HG02884 (cell line): ENCODE data around the gene CARS1.

Experiments used
- ATAC-seq: cut with Tn5 transposase; IDR thresholded peaks from one replicate; pipeline ENCODE4 v1.9.1; 2021; ENCODE audit warnings: mild to moderate bottlenecking, moderate library complexity; ENCODE audit not compliant: unreplicated experiment

CARS1 gene

DNA sequence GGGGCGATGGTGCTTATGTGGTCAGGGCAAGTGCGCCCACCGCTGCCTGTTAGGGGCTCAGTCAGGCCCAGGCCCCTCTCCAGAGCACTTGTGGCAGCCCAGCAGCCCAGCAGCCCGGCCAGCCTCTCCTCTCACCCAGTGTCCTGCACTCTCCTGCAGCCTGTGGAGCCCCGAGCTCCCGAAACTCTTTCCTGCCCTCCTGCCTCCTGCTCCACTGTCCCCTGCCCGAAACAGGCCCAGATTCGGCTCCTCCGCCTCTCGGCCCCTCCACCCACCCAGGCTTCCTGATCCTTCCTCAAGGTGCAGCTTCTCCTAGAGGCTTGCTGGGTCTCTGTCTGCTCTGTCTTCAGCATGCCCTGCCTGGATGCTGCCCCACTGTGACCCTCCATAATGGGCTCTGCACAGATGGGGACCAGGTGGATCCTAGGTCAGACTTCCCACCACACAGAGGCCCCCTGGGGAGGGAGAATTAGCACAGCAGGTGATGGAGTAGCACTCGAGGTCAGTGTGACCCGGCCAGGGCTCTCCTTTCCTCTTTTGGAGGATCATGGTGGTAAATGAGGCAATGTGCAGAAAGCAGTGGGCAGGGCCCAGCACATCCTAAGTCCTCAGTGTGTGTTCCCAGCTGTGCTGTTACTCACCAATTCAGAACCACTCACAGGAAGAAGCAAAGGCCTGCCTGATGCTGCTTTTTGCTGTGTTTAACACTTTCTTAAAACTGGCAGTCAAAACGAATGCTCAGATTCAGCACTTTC is 46.5 kb downstream of the CARS1 start:
- ATAC-seq = no peak

DNA sequence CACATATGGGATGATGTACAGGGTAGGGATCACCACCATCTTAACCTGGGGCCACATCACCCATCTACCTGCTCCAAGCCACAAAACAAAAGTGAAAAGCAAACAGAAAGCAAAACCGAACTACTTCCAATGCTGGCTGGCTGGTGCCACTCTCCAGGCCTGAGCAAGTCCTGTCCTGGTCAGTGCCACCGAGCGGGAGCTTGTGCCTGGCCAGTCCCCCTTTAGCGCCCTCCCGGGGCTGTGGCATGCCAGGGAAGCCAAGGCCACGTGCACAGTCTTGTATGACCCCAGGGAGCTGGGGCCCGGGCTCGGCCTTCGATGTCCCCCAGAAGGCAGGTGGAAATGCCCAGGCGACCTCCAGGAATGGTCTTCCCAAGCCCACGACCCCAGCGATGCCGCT is 47.2 kb downstream of the CARS1 start:
- no peak for ATAC-seq

DNA sequence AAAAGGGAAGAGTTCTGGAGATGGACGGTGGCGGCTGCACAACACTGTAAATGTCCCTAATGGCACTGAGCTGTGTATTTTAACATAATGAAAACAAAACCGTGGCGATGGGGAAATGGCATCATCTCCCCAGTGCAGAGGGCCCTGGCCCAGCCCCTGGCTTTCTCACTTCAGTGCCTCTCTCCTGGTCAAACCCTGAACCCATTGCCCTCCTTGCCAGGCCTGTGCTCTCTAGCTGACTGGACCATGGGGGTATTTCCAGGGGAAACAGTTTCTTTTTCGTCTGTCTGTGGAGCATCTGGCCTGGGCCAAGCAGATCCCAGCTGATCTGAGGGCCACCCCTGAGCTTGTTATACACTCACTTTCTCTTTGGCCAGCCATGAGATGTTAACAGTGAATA is 47.7 kb downstream of the CARS1 start:
- ATAC-seq = no peak

DNA sequence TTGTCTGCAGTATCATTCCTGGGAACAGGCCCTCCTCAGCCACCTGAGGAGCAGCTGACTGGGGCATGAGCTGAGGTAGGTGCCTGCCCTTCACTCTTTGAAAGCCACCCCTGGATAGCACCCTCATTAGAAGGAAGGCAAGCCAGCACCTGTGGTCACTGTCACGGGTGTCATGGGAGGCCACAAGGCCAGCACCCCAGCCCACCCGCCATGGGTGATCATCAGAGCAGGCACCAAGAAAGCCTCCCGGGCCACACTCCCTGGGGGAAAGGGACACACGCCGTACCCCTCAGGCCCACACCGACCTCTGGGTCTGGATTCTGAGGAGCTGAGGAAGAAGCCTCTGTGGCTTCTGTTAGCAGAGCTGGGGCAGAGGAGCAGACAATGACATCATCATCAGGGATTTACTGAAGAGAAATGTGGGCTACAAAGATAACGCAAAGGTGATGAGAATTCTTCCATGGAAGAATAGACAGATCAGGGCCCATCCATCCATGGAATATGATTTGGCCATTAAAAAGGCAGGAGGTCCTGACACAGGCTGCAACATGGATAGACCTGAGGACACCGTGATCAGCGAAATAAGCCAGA is 48.4 kb downstream of the CARS1 start:
- ATAC-seq = no peak

DNA sequence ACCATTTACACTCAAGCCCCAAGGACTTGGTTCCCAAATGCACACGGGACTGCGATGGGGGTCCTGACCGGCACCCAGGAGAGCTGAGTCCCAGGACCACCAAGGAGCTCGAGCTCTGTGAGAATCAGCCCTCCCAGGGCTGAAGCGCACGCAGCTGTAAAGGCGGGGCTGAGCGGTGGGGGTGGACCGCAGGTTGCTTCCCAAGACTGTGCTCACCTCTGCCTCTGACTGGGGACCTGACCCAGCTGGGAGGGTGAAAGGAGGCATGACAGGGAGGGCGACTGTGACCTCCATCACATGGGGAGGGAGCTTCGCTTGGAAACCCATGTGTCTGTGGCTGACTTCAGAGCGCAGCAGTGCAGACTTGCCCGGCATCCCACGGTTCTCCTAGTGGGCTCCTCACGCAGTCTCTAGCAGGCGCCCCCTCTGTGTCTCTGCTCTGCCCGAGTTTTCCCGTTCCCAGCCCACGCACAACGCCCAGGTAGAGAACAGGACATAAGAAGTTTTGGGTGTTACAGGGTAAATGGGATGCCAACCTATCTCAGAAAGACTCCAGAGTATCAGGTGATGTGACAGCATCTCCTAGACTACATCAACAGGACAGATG is 49.7 kb downstream of the CARS1 start:
- ATAC-seq = no peak

DNA sequence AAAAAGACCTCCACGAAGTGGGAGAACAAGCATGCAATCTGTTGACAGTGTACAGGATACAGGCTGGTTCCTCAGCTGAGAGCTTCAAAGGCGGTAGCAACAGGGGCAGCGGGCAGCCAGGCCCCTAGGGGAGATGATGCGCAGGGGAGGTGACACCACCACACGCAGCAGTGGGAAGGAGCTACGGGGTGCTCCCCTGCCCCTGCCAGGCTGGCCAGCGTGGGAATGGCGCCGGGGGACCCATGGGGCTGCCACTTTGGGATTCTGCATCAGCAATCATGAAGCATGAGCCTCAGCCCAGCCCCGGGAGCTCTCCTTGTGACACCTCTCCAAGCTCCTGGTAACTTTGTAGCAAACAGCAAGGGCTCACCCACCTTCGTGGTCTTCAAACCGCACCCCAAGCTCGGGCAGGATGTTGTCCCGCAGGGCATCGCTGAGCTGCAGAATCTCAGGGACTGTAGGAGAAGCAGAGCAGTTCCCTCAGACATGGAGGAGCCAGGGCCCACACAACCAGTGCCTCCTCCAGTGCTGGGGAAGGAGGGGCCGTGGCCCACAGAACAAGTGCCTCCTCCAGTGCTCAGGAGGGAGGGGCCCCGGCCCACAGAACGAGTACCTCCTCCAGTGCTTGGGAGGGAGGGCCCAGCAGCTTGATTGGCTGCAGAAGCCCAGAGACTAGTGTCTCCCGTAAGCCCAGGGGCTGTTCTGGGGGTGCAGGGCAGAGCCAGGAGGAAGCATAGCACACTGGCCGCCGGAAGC is 50.5 kb downstream of the CARS1 start:
- no peak for ATAC-seq

DNA sequence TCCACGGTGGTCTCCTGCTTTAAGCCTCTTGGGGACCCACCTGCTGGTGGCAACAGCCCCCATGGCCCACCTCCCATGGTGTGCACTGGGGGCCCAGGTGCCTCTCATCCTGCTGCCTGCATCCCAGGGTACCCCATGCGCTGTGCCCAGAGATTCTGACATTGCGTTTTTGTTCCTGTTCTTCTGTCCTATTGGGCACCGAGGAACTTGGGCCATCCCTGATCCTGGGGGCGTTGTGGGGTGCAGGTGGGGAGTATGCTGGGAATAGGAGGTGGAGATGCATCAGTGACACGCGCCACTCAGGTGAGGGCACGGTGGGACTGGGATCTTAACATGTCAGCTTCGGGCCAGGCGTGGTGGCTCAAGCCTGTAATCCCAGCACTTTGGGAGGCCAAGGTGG is 52.7 kb downstream of the CARS1 start:
- no peak for ATAC-seq

DNA sequence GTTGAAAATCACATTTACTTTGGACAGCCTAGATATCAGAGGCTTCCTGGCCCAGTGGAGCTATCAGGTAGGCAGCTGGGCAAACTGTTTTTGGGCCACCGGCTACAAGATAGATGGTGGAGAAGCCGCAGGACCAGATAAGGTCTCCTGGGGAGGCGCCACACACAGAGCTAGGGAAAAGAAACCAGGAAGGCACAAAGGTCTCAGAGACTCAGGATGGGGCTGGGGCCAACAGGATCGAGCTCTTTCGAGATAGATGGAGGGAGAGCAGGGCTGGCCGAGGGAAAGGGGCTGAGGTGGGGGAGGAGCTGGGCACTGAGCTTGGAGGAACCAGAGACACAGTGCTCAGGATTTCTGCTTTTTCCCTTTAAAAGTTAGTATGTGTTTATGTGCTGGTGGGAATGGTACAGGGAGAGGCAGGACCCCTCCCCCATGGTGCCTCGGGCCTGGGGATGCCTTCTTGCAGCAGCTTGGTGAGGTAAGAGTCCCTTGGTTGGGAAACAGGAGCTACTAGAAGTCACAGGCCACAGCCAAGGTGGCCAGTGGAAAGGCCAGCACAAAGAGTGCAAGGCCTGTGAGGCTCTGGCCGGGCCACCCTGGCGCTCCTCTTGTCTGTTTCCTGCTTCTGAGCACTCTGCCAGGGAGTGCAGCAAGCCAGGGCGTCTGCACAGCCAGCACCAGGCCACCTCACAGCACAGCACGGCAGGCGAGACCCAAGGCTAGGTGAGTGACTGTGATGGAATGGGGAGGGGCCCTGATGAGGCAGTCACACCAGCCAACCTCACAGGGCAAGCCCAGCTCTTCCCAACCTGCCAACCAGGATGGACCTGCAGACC is 53.6 kb downstream of the CARS1 start:
- no peak for ATAC-seq

DNA sequence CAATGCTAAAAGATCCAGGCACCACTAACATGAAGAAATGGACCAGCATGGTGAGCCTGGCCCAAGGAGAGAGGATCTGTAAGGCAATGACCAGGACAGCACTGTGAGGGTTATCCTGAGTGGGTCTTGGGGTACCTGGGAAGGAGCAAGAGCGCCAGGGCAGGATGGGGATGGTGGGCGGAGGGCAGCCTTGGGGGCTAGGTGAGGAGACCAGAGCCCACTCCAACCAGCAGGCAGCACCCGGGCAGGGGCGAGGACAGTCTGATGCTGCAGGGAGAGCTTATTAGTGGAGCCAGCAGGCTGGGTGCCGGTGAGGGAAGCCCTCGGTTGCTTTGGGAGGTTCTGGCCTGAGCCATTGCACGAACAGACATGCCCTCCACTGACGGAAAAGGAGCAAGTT is 54.4 kb downstream of the CARS1 start:
- ATAC-seq = no peak

DNA sequence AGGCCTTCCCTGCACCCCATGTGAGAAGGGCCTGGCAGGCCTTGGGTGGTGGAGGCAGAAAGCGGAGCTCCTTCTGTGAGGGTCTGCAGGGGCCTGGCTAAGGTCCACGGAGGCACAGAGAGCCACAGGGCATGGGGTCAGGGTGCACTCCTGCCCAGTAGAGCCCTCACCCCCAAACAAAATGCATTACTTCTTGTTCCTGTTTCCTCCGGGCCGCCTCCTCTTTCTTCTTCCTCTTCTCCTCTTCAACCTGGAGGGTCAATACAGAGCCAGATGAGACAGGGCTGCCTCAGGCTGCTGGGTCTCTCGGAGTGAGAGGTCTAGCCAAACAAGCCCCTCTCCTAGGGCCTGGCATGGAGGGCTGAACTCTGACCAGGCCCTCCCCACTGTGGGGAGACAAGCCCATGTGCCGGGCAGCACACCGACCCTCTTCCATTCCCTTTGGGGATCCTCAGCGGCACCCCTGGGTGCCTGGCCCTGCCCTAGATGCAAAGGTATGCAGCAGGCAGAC is 54.8 kb downstream of the CARS1 start:
- no peak for ATAC-seq

DNA sequence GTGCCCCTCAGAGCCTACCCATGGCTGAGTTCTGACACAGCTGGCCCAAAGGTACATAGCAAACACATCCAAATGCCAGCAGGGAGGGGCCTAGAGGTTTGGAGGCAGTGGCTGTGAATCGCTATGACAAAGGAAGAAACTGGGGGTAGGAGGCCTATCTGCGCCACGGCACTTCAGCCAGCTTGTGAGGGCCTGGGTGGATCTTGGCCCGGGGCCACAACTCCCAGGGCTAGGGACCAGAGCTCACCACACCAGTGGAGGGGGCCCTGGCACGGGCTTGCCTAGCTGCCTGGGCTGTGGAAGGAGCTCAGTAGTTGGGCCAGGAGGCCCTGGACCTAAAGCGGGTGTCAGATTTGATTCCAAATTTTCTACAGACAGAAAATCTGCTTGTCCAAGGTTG is 55.7 kb downstream of the CARS1 start:
- ATAC-seq = no peak

DNA sequence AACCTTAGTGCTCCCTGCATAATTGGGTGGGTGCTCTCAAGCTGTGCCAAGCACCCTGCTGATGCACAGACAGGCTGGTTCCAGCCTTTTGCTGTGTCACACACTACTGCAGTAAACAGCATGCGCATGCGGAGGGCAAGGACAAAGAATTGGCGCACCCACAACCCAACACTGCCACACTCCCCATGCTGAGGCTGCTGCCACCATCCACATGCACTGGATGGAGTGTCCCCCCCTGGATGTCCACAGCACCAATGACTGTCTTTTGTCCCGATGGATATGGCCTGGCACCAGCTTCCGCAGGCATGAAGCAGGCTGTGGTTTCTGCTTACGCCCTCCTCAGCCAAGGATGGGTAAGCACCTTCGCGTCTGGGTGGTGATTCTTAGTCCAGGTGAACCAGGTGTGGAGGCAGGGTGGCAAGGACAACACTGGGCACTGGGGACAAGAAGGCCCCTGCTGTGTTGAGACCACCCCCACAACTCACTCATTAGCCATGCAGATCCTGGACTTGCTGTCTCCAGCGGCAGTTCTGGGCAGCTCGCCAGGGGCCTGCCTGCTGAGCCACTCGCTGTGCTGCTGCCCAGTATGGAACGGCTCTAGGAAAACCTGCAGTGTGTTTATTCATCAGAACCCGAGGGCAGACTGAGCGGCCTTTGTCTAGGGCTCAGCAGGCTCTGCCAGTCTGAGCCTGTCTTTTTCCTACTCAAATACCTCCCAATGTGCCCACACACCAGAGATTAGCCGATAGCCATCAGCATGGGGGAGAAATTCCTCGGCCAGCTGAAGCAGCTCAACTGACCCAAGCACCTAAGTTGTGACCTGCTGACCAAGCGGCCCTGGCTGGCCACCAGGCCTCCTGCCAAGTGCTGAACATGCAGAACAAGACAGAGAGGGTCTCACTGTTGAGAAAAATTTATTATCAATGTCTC is 56.9 kb downstream of the CARS1 start:
- no peak for ATAC-seq

DNA sequence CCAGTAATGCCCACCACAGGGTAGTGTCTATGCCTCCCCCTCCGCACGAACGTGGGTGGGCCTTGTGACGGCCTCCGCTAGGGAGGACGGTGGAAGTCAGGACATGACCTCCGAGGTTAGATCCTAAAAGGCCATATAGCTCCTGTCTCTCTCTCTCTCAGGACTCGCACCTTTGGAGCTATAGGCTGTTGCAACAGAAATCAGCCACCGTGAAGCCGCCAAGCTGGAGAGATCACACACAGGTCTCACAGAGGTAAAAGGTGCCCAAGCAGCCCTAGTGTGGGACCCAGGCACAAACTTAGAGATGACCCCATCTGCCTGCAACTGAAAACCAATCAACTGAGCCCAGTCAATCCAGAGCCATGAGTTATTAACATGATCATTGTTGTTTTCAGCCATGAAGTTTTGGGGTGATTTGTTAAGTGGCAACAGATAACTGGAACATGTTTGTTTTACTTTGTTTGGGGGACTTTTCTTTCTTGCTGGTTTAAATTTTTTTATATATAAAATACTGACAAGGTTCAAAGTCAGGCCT is 57.7 kb downstream of the CARS1 start:
- no peak for ATAC-seq

DNA sequence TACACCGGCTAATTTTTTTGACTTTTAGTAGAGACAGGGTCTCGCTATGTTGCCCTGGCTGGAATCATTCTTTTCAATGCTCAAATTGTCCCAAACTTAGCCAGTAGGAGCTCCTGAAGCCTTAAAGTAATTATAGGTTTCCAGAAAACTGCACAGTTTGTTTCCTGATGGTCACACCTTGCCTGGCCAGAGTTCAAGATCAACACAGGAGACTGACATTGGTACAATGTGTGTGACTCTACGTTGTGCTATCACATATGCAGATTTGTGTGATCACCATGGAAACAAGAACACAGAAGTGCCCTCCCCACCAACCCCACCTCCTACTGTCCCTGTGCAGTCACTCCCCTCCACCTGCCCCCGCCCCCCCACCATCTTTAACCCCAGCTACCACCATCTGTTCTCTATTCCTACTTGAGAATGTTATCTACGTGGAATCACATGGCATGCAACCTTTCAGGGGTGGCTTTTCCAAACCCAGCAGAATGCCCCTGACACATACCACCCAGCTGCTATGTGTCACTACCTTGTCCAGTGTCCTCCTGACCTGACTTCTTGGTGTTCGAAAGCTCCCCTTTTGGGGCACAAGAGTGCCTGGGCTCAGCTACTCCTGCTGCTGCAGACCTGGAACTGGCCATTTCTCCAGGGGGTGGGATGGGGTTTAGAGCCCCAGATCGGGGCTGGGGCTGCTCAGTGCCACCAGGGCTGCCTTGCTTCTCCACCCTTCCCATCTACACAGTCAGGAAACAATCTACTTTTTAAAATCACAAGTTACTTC is 59.0 kb downstream of the CARS1 start:
- no peak for ATAC-seq

DNA sequence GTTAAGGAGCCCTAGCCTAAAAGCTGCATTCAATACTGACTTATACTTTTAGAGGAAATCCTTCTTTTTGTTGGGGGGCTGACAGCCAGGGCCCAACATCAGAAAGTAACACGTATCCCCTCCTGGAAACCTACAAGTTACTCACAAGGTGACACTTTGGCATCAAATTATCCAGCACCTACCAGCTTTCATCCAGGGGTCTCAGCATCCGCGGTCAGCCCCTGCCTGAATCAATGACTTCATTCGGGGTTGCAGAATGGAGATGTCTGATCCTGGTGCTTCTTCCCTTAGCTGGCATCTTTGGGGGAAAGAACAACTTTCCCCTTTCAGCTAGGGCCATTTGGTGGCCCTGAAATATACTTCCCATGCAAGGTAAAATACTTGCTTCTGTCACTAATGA is 59.8 kb downstream of the CARS1 start:
- ATAC-seq = no peak

DNA sequence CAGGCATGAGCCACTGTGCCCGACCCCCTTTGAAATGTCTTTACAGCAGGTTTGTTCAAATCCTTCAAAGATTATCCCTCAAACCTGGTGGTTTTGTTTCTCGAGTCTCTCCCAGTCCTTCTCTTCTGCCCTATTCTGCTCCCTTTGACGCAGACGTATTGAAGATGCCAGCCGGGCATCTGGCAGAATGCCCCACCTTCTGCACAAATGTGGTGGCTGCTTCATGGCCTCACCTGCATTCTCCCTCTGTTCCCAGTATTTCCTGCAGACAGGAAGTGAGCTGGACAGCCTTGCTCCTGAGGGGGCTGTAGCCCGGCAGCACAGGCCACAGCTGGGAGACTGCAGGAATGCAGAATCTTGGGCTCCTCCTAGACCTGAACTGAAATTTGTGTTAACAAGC is 60.2 kb downstream of the CARS1 start:
- ATAC-seq = no peak

DNA sequence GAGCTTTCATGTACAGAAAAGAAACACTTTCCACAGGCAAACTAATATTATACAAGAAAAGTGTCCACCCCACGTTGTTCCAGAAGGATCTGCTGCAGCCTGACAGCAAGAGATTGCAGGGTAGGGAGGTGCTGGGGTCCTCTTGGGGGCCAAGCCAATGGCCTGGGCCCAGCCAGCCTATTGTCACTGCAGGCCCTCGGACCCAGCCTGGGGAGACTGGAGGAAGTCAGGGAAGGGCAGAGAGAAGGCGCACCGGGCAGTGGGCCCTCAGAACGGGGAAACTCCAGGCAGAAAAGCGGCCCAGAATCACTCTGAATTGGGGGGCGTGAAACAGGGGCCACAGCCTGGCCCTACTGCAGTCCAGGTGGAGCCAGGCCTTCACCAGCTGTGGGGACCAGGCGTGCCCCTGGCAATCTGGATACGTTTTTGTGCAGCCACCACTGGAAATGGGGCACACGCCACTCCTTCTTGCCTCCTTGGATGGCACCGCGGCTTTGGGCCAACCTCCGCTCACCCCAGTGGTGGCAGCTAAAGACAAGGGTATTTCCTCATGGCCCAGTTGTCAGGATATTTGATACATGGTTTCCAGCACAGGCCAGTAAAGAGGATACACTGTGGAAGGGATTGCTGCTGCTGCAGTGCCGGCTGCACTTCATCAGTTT is 61.2 kb downstream of the CARS1 start:
- no peak for ATAC-seq

DNA sequence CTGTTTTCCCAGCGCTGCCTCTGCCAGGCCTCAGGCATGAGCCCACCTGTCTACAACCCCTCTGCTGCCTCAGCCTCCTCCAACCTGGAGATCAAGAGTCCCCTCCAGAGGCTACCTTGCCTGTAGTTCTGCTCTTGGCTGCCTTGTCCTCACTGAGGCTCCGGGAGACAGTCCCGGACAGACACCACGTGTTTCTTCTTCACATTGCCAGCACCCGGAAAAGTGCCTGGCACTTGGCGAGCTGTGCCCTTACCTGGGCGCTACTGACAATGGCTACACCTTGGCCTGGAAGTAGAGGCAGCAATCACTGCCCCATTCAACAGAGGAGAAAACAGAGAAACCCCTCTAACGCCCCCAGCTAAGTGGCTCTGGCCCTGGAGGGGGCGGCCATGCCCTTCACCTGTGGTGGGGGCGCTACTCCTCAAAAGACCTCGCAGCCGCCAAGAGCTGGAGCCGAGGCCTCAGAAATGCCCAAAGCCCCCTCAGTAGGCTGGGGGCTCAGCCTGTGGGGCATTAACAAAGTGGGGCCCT is 62.1 kb downstream of the CARS1 start:
- no peak for ATAC-seq
